GM19397 (cell line): ENCODE measurements around the gene PSAP.

Experiments used
- ATAC-seq: cut with Tn5 transposase; IDR thresholded peaks from one replicate; pipeline ENCODE4 v1.9.1; 2021; ENCODE audit warnings: mild to moderate bottlenecking, moderate library complexity; ENCODE audit not compliant: unreplicated experiment

PSAP gene

GRCh38 chr10:71829171-71829570 lies 21.9 kb downstream of the PSAP start:
- no peak for ATAC-seq

- ATAC-seq: no peak
Measured at GRCh38 chr10:71828702-71829101, 22.3 kb downstream of the PSAP start.

DNA sequence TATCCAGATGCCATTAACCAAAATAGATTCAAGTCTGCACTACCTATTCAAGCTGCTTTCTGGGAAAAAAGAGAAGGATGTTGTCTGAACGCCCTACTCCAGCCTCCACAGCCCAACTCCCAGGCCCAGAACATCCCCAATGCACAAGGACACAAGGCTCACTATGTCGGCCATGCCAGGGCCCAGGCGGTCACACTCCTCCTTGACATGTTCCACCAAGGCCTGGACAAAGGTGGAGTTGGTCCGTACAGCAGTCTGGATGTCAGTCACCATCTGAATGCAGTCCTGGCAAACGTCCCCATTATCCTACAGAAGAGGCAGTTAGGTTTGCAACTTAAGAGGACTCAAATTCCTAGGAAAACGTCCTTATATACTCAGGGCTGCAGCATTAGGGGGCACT lies 23.2 kb downstream of the PSAP start:
- no peak for ATAC-seq

DNA sequence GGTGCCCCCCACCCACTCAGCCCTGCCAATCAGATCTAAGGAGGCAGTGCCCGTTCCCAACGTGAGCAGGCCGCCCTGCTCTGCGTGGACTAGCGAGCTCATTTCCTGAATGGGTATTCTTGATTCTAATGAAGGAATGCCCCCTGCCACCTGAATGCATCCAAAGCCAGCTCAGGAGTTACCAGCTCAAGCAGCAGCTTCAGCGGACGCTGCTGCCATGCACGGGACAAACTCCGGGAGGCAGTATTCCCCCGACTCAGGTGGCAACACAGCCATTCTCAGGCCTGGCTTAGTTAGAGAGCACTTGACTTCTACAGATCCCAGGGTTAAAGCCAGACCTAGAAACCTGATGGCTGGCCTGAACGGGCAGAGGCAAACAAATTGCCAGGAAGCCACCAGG lies 25.8 kb downstream of the PSAP start:
- no peak for ATAC-seq

DNA sequence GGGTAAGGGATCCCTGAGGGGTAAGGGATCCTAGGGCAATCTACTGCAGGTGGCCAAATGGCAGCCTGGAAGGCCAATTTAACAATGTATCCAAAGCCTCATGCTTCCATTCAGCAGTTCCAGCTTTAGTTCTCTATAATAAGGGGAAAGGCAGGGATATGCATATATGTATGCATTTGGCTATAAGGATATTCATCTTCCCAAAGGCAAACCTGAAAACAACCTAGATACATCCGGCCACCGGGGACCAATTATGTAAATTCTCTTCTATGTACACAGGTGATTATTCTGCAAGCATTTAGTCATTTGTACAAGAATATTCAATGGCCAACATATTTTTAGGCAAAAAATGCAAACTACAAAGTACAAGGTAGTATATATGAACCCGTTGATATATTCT lies 26.7 kb downstream of the PSAP start:
- ATAC-seq: no peak

- ATAC-seq: no peak
Measured at GRCh38 chr10:71823356-71823755, 27.7 kb downstream of the PSAP start.

DNA sequence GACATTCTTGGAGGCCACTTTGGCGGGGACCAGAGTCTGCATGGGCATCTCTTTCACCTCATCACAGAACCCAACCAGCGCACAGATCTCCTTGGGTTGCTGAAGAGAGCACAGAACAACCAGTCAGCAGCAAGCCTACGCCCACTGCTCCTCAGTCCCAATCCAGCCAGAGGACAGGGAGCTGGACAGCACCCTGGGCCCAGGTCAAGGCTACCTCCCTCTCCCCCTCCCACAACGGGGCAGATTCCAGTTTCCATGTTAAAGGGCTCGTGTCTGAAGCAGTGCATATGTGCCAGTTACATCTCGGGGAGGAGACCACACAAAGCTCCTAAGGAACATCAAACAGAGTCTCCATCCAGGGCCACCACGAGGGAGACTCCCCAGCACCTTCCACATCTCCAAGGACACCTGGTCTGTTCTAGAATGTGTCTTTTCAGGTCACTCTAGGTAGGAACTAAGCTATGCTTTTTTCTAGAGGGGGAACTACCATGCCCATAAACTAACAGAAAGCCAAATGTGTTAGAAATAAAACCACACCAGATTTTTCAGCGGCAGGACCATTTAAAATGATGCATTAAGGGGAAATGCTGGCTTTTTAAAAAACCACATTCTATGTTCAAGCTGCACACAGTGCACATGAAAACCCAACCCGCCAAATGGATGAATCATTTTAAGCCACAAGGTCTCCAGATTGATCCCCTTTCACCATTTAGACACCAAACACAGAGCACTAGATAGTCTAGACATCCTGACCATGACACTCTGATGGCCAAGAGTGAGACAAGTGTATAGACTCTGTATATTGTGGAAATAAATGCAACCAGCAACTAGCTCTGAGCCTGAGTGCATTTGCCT lies 28.9 kb downstream of the PSAP start:
- ATAC-seq: no peak

- no peak for ATAC-seq
Measured at GRCh38 chr10:71820966-71821365, 30.1 kb downstream of the PSAP start.

GRCh38 chr10:71819985-71820384 lies 31.1 kb downstream of the PSAP start:
- no peak for ATAC-seq

DNA sequence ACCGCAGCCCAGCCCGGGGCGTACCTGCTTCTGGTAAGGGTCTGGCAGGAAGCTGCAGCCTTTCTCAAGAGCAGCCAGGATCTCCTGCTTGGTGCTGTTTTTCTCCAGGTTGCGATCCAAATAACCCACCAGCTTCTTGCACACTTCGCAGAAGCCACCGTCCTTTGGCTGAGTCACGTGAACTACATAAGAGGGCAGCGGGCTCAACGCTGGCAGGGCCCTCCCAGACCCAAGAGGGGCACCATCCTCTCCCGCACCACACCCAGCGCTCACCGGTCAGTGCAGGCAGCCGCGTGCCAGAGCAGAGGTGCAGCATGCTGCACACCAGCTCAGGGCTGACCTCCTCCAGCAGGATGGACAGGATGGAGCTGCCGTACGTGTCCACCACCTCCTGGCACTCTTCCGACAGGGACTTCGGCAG lies 31.6 kb downstream of the PSAP start:
- ATAC-seq: no peak

DNA sequence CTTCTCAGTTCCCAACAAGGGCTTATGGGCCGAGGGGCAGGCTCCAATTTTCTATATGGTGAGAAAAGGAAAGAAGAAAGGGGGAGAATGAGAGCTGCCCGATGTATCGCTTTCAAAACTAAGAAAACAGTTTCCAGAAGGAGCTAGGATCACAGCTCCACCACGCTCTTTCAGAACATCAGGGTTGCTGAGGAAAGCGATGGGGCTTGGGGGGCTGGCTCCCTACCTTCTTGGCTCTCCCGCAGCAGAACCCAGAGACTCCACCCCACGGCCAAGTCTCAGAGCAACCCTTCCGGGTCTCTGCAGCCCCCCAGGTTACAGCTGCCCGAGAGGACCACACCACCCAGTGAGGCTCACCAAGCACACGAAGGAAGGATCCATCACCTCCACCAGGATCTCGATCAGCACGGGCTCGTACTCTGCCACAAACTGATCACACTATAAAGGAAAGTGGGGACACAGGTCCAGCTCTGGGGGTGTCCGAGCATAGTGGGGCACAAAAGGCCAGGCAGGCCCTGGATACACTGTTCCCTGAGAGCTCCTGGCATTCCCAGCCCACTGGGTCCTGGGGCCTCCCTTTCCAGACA lies 32.3 kb downstream of the PSAP start:
- ATAC-seq: no peak

GRCh38 chr10:71817831-71818655 lies 33.0 kb downstream of the PSAP start:
- no peak for ATAC-seq

- no peak for ATAC-seq
Measured at GRCh38 chr10:71816936-71817618, 34.0 kb downstream of the PSAP start.

DNA sequence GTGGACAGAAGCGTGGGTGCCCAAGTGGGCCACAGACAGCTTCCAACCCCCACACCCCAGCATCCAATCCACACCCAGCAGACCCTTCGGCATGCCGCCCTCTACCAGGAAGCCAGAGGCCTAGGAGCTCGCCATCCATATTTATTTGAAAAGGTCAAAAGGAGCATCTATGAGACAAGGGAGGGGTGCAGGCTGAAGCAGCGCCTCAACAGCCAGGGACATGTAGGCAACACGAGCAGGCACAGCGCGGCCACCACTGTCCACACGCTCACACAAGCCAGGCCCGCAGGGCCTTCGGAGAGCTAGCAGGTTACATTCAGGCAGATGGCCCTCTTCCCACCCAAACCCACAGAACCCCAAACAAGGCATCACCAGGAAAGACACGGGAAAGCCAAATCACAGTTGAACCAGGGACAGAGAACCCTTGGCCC lies 34.6 kb downstream of the PSAP start:
- ATAC-seq: no peak

DNA sequence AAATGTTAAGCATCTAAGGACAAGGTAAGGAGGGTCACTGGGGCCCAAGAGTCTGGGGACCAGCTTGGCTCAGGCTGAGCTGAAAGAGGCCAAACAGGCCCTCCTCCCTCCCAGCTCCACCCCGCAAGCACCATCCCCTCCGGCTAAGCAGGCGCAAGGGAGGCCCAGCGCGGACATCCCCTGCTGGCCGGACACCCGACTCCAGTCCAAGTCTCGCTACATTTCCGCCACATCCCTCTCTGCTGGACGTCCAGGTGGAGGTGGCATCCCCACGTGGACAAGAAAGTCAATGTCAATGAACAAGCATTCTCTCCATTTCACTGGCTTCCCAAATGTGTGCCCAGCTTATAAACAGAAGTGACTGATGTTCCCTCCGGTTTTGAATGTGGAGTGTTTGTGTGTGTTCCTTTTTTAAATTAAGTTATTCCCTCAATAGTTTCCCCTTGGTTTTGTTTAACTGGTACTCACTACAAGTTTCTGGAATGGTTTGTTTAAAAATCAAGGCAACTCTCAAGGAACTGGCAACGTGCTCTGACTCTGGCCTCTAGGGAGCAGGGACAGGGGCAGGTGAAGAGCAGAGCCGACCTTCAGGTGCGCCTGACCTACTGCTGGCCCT lies 35.4 kb downstream of the PSAP start:
- no peak for ATAC-seq

DNA sequence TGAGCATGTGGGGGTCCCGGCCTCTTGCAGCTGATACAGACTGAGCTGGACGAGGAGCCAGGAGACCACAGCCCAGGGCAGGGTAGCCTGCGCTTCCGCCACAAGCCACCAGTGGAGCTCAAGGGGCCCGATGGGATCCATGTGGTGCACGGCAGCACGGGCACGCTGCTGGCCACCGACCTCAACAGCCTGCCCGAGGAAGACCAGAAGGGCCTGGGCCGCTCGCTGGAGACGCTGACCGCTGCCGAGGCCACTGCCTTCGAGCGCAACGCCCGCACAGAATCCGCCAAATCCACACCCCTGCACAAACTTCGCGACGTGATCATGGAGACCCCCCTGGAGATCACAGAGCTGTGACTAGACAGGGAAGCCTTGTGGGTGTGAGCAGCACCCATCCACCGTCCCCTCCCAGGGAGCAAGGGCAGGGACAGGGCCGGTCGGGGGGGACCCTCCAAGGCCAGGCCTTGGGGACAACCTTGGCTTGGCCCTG lies 36.1 kb downstream of the PSAP start:
- no peak for ATAC-seq

DNA sequence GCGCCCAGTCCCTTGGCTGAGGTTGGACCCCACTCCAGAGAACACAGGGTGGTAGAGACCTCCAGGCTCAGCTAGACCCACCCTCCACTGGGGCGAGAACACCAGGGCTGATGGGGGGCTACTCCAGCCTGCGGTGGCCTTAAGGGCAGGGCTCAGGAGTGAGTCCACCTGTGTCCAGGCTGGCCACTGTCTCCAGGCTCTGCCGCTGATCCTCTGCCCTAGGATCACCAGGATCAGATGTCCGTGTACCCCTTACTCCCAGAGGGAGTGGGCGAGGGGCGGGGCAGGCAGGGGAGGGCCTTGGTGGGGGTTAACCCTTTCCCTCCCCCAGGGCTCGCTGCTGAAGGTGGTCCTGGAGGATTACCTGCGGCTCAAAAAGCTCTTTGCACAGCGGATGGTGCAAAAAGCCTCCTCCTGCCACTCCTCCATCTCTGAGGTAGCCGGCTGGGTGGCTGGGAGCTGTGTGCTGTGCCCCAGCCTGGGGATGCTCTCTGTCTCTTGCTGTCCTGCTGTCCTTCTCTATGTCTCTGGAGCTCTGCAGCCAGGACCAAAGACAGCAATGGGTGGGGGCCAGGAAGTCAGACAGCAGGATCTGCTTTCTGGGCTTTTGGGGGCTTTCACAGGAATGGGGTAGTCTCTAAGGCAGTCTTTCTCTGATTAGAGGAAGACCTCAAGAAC lies 38.0 kb downstream of the PSAP start:
- ATAC-seq: no peak

DNA sequence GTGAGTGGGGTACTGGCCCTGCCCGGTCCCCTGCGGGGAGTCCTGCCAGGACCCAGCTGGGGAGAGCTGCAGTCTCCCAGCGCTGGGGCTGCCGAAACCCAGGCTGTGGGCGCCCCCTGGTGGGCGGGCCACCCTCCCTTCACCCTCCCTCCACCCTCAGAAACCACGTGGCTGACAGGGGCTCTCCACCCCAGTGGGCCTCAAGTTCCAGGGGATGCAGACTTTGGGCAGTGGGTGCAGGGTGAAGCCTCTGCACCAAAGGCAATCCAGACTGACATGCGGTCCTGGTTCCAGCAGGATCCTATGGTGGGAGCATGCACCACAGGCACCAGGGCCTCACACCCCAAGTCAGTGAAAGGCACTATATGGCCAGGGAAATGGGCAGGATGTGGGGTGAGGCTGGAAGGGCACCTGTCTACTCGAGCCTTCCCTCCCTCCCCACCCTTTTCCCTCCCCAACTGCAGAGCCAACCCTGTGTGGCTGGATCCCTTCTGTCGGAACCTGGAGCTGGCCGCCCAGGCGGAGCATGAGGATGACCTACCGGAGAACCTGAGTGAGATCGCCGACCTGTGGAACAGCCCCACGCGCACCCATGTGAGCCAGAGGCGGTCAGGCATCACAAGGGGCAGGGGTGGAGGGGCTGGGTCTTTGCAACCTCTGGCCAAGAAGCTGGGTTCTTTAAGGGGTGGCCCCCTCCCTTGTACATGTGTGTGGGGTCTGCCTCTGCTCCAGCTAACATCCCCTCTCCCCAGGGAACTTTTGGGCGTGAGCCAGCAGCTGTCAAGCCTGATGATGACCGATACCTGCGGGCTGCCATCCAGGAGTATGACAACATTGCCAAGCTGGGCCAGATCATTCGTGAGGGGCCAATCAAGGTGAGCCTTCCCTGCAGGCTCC lies 38.8 kb downstream of the PSAP start:
- peak; percentile 71 for ATAC-seq

GRCh38 chr10:71811351-71811750 lies 39.7 kb downstream of the PSAP start:
- ATAC-seq: no peak
